Measurements from ENCODE around the gene CASZ1. TPM values are rescaled to one million over a fixed set of nuclear protein-coding genes. Genes with fewer than 3 reads are reported as not detected.
A peak's percentile ranks its signal among the peaks of the same experiment; 100 is the strongest.

The CASZ1 gene
- total RNA-seq, 2 experiments from 2014 or later = 3.7 to 4.0 TPM

DNA sequence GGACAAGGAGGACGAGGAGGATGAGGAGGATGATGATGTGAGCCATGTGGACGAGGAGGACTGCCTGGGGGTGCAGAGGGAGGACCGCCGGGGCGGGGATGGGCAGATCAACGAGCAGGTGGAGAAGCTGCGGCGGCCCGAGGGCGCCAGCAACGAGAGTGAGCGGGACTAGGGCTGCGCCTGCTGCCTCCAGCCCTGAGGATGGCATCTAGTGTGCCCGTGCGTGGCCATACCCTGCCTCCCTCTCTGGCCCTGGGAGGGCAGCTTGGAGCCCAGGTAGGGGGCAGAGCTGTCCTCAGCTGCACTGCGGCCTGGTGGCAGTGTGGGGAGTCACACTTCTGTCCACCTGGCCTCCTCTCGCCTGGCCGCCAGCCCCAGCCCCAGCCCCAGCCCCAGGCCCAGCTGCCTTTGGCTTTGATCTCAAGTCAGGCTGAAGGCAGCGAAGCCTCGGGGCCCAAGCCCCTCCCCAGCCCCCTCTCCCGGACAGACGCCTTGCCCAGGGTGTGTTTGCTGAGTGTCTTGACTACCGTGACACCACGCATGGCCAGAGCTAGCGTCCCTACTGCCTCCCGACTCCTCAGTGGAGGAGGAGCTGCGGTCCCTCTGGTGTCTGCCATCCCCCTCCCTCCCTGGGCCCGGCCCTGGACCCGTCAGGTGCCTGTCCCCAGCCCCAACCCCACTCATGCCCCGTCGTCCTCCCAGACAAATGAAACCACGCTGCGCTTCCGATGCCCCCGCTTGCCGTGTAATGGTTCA, 166.5 kb downstream of the CASZ1 start:
- ATAC-seq (no peak), DNase-seq (peak; percentile 3)
- ChIA-PET CTCF (interaction anchor here (0.5 kb wide), 1 partner anchor 182 kb away, joined by 3 read pairs; no protein-coding TSS in a partner anchor), POLR2A (no interaction called here)
- Mint-ChIP-seq H3K36me3 (ENCODE audit: low read depth) (peaks cover 4% of the 10 kb centered on the region), H3K4me1 (no peaks in the 10 kb centered on the region), H3K4me3 (no peak overlapping the region), H3K27ac (no peak overlapping the region), H3K9me3 (ENCODE audit: low read depth) (no peaks in the 10 kb centered on the region), H3K27me3 (no peaks in the 10 kb centered on the region)
- intact Hi-C loops (cut with DNase I, micrococcal nuclease) = no loop called here

DNA sequence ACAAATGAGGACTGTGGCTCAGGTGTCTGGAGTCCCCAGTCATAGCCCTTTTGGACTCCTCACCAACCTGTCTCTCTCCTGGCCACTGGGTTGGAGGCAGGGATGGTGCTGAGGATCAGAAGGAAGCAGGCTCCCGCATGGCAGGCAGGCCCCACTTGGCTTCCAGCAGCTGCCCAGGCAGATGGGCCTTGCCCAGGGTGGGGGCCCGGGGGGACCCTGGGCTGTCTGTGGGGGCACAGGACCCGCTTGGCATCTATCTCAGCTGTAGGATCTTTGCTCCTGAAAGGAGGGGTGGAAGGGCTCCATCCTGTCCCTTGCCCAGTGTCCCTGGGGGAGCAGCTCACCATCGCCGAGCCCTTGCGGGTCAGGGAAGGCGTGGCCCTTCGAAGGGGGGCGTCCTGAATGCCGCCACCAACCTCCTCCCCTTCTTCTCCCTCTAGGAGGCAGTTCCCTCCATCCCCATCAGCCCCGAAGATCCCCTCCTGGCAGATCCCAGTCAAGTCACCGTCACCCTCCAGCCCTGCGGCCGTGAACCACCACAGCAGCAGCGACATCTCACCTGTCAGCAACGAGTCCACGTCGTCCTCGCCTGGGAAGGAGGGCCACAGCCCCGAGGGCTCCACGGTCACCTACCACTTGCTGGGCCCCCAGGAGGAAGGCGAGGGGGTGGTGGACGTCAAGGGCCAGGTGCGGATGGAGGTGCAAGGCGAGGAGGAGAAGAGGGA, 167.2 kb downstream of the CASZ1 start:
- Mint-ChIP-seq H3K36me3 (ENCODE audit: low read depth) (peaks cover 7% of the 10 kb centered on the region), H3K4me3 (no peak overlapping the region), H3K27ac (no peak overlapping the region), H3K9me3 (ENCODE audit: low read depth) (no peaks in the 10 kb centered on the region), H3K27me3 (no peaks in the 10 kb centered on the region), H3K4me1 (no peaks in the 10 kb centered on the region)
- intact Hi-C loops (cut with DNase I, micrococcal nuclease) = no loop called here
- CTCF ChIA-PET = no interaction called here
- POLR2A ChIA-PET = no interaction called here
- DNase-seq (no peak), ATAC-seq (no peak)

DNA sequence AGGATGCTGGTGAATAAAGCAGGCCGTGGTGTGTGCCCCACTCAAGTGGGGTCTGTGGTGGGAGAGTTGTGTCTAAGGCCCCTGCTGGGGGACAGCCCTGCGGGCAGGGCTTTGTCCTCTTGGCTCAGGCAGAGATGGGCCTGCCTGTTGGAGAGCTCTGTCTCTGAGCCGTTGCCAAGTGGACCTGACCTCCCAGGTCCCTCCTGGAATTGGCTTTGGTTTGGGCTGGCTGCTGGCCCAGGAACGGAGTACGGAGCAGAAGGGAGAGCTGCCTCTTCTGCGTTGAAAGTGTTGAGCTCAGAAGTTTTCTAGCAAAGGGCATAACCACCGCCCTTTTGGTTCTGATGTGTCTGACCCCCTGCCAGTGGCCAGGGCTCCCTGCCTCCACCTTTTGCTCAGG, 167.8 kb downstream of the CASZ1 start:
- no peaks in the 10 kb centered on the region for H3K4me1 Mint-ChIP-seq
- DNase-seq (no peak), ATAC-seq (no peak)
- H3K9me3 Mint-ChIP-seq (ENCODE audit: low read depth) = no peaks in the 10 kb centered on the region
- intact Hi-C loops (cut with DNase I, micrococcal nuclease) = no loop called here
- H3K27me3 Mint-ChIP-seq = no peaks in the 10 kb centered on the region
- H3K36me3 Mint-ChIP-seq (ENCODE audit: low read depth) = peaks cover 8% of the 10 kb centered on the region
- no peak overlapping the region for H3K27ac Mint-ChIP-seq
- no peak overlapping the region for H3K4me3 Mint-ChIP-seq
- POLR2A ChIA-PET = no interaction called here
- CTCF ChIA-PET = no interaction called here

DNA sequence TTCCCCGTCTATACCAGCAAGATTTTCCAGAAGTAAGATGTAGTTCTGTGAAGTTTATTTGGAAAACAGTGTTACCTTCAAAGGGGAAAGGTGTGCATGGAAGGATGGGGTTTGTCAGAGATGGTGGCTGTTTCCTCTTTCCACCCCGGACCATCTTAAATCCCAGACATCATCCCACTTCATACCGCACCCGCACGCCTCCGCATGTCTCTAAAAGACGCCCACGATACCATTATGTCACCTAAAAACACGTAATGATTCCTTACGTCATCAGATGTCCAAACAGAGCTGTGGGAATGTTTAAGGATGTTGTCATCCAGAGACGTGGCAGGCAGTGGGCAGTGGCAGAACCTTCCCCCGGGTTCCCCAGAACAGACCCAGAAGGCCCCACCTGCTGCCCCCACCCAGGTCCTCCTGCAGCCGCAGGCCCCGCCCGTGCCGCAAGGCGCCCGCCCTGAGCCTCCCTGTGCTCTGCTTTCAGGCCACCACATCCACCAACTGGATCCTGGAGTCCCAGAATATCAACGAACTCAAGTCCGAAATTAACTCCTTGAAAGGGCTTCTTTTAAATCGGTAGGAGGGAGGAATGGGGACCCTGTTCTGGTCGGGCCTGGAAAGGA, 169.5 kb downstream of the CASZ1 start:
- Mint-ChIP-seq H3K9me3 (ENCODE audit: low read depth) (no peaks in the 10 kb centered on the region), H3K4me1 (no peaks in the 10 kb centered on the region), H3K27ac (no peak overlapping the region), H3K4me3 (no peak overlapping the region), H3K27me3 (no peaks in the 10 kb centered on the region), H3K36me3 (ENCODE audit: low read depth) (peaks cover 8% of the 10 kb centered on the region)
- CTCF ChIA-PET = no interaction called here
- POLR2A ChIA-PET = no interaction called here
- no peak for DNase-seq
- intact Hi-C loops (cut with DNase I, micrococcal nuclease) = no loop called here
- no peak for ATAC-seq

DNA sequence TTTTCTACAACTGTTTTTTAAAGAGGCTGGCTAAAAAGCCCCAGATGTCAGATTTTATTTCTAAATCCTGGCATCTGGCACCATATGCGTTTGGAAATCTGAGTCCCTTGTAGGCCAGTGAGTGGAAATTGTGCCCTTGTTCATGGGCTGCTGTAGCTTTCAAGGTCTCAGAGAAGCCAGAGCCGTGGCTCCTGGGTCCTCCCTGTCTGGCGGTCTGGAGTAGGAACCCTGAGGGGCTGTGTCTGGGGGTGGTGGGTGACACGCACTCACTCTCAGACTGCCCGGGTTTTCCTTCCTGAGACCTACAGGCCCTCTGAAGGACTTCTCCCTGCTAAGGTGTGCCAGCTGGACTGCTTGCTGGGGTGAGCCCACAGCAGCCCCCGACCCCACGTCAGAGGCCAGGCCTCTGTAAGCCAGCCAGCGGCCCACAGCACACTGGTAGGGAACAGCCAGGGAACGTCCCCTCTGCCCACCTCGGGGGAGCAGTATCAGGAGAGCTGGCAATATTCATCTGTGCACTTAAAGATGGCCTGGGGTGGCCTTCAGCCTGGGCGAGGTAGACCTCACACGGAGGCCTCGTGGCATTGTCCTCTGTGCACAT, 170.2 kb downstream of the CASZ1 start:
- CTCF ChIA-PET = no interaction called here
- no peaks in the 10 kb centered on the region for H3K9me3 Mint-ChIP-seq (ENCODE audit: low read depth)
- H3K4me1 Mint-ChIP-seq = no peaks in the 10 kb centered on the region
- intact Hi-C loops (cut with DNase I, micrococcal nuclease) = no loop called here
- H3K27me3 Mint-ChIP-seq = no peaks in the 10 kb centered on the region
- H3K4me3 Mint-ChIP-seq = no peak overlapping the region
- POLR2A ChIA-PET = no interaction called here
- H3K36me3 Mint-ChIP-seq (ENCODE audit: low read depth) = peaks cover 8% of the 10 kb centered on the region
- DNase-seq (no peak), ATAC-seq (no peak)
- no peak overlapping the region for H3K27ac Mint-ChIP-seq

- POLR2A ChIA-PET = no interaction called here
- Mint-ChIP-seq H3K9me3 (ENCODE audit: low read depth) (no peaks in the 10 kb centered on the region), H3K4me3 (no peak overlapping the region), H3K27me3 (no peaks in the 10 kb centered on the region), H3K27ac (no peak overlapping the region), H3K4me1 (no peaks in the 10 kb centered on the region), H3K36me3 (ENCODE audit: low read depth) (peaks cover 8% of the 10 kb centered on the region)
- ATAC-seq (no peak), DNase-seq (no peak)
- intact Hi-C loops (cut with DNase I, micrococcal nuclease) = no loop called here
- CTCF ChIA-PET = no interaction called here
Observed at GRCh38 chr1:10625554-10625953, 170.9 kb downstream of the CASZ1 start.

DNA sequence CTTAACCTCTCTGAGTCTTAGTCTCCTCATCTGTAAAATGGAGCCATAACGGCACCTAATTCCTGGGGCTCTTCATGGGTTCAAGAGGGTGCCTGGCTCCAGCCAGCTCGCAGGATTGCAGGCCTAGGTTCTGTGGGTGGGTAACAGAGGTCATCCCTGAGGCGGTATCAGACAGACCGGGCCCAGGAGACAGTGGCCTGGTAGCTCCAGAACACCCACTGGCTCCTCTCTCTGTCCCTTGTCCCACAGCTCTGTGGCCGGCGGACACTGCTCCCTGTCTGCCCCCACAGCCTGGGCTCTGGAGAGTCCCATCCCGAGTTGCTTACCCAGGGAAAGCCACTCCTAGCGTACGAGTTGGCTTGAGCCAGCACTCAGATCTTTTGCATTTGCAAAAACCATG, 171.4 kb downstream of the CASZ1 start:
- no peaks in the 10 kb centered on the region for H3K4me1 Mint-ChIP-seq
- H3K9me3 Mint-ChIP-seq (ENCODE audit: low read depth) = no peaks in the 10 kb centered on the region
- H3K27ac Mint-ChIP-seq = no peak overlapping the region
- peaks cover 8% of the 10 kb centered on the region for H3K36me3 Mint-ChIP-seq (ENCODE audit: low read depth)
- H3K27me3 Mint-ChIP-seq = no peaks in the 10 kb centered on the region
- ATAC-seq (no peak), DNase-seq (no peak)
- ChIA-PET POLR2A (no interaction called here), CTCF (no interaction called here)
- intact Hi-C loops (cut with DNase I, micrococcal nuclease) = no loop called here
- H3K4me3 Mint-ChIP-seq = no peak overlapping the region

- DNase-seq (no peak), ATAC-seq (no peak)
- H3K36me3 Mint-ChIP-seq (ENCODE audit: low read depth) = peaks cover 8% of the 10 kb centered on the region
- H3K4me1 Mint-ChIP-seq = no peaks in the 10 kb centered on the region
- H3K9me3 Mint-ChIP-seq (ENCODE audit: low read depth) = no peaks in the 10 kb centered on the region
- intact Hi-C loops (cut with DNase I, micrococcal nuclease) = no loop called here
- POLR2A ChIA-PET = no interaction called here
- no peak overlapping the region for H3K4me3 Mint-ChIP-seq
- H3K27me3 Mint-ChIP-seq = no peaks in the 10 kb centered on the region
- CTCF ChIA-PET = no interaction called here
- H3K27ac Mint-ChIP-seq = no peak overlapping the region
Observed at GRCh38 chr1:10624256-10625050, 172.0 kb downstream of the CASZ1 start.

DNA sequence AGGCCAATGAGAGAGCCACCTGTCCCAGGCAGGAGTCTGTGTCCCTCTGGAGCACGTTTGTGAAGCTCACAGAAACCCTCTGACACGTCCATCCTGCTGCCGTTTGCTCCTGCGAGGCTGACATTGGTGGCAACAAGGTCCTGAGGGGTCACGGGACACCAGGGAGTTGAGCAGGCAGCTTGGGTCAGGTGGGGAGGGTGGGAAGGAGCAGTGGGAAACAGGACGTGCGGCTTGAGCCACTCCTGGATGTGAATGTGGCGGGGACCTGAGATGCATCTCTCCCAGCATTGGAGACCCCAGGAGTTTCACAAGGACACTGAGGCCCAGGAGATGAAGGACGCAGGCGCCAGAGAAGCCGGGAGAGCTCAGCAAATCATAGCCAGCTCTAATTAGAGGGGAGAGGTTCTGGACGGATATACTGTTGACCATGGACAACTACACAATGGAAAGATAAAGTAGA, 172.7 kb downstream of the CASZ1 start:
- CTCF ChIA-PET = no interaction called here
- DNase-seq (no peak), ATAC-seq (no peak)
- Mint-ChIP-seq H3K27ac (no peak overlapping the region), H3K9me3 (ENCODE audit: low read depth) (no peaks in the 10 kb centered on the region), H3K4me3 (no peak overlapping the region), H3K4me1 (no peaks in the 10 kb centered on the region), H3K36me3 (ENCODE audit: low read depth) (peaks cover 9% of the 10 kb centered on the region), H3K27me3 (no peaks in the 10 kb centered on the region)
- POLR2A ChIA-PET = no interaction called here
- intact Hi-C loops (cut with DNase I, micrococcal nuclease) = no loop called here

GRCh38 chr1:10622910-10623685, 173.3 kb downstream of the CASZ1 start:
- ChIA-PET CTCF (no interaction called here), POLR2A (no interaction called here)
- Mint-ChIP-seq H3K4me1 (no peaks in the 10 kb centered on the region), H3K36me3 (ENCODE audit: low read depth) (peaks cover 10% of the 10 kb centered on the region), H3K27me3 (no peaks in the 10 kb centered on the region), H3K4me3 (no peak overlapping the region), H3K9me3 (ENCODE audit: low read depth) (no peaks in the 10 kb centered on the region), H3K27ac (no peak overlapping the region)
- intact Hi-C loops (cut with DNase I, micrococcal nuclease) = no loop called here
- DNase-seq = no peak
- no peak for ATAC-seq

DNA sequence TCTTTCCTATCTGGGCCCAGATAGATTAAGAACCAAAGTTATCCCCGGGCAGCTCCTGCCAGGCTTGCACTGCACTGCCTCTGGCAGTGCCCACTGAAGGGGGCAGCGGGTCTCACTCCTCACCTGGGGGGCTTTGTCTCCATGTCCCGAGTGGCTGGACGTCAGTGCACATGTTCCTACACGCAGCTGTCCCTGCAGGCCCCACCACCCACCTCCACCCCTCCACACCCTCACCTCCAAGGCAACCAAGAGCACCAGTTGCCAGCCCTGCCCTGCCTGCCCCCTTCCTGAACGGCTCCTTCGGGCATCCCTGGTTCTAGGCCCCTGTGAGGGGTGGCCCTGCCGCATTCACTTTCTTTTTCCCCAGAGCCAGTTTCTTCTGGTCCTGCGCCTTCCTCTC, 174.5 kb downstream of the CASZ1 start:
- ATAC-seq (no peak), DNase-seq (no peak)
- intact Hi-C loops (cut with DNase I, micrococcal nuclease) = no loop called here
- ChIA-PET POLR2A (interaction anchor here (0.6 kb wide), 1 partner anchor 252 kb away, joined by 5 read pairs; no protein-coding TSS in a partner anchor), CTCF (no interaction called here)
- Mint-ChIP-seq H3K27ac (no peak overlapping the region), H3K36me3 (ENCODE audit: low read depth) (peaks cover 11% of the 10 kb centered on the region), H3K27me3 (no peaks in the 10 kb centered on the region), H3K4me3 (no peak overlapping the region), H3K9me3 (ENCODE audit: low read depth) (no peaks in the 10 kb centered on the region), H3K4me1 (no peaks in the 10 kb centered on the region)

All from activated CD4-positive, alpha-beta T cell treated with anti-CD3 and anti-CD28 coated beads for 36 hours (primary cell).